PC-3 (cell line): ENCODE results near the gene PLA2G4F. TPM values are rescaled to one million over a fixed set of nuclear protein-coding genes. Genes with fewer than 3 reads are reported as not detected.
A peak's percentile ranks its signal among the peaks of the same experiment; 100 is the strongest.

ENCODE experiments used
- ATAC-seq: fragments of 200-7000 bp; cut with Tn5 transposase; 2 replicates; pipeline ENCODE4 v1.9.1; 2020; ENCODE audit warnings: mild to moderate bottlenecking, moderate library complexity
- BruUV-seq: library from RNA; stranded (reverse); fragments of 400-500 nt; replicated peaks from 2 replicates; lab custom pipeline; 2021; lab: Mats Ljungman, UMichigan
- CTCF ChIA-PET: fragments of 300-600 bp; sonication (Branson Sonifier 250); formaldehyde crosslinking; loops from one replicate; lab custom pipeline; 2022; ENCODE audit warnings: antibody characterized with exemption; lab: Charles Lee
- POLR2A ChIA-PET: fragments of 300-600 bp; sonication (Branson Sonifier 250); formaldehyde crosslinking; loops from one replicate; lab custom pipeline; 2022; ENCODE audit warnings: antibody characterized with exemption; ENCODE audit not compliant: unreplicated experiment; lab: Charles Lee
- DNase-seq: peaks from one replicate; pipeline ENCODE4 v3.0.0-alpha.2; 2015
- H2AFZ ChIP-seq: fragments of 300-600 bp; sonication (generic); 2 replicates; pipeline ENCODE4 v1.6.0; 2016; ENCODE audit warnings: antibody characterized with exemption, low read length
- H3F3A ChIP-seq: fragments of 300-600 bp; sonication (generic); one replicate; pipeline ENCODE4 v1.6.0; 2017; ENCODE audit warnings: antibody characterized with exemption, low read length, control low read depth, mild to moderate bottlenecking; ENCODE audit not compliant: unreplicated experiment
- H3K27ac ChIP-seq: fragments of 300-600 bp; sonication (generic); 2 replicates; pipeline ENCODE4 v1.5.1; 2016; ENCODE audit warnings: mild to moderate bottlenecking, low read length
- H3K27me3 ChIP-seq: fragments of 300-600 bp; sonication (generic); 2 replicates; pipeline ENCODE4 v1.6.1; 2016; ENCODE audit warnings: low read length, mixed read lengths
- H3K36me3 ChIP-seq: fragments of 300-600 bp; sonication (generic); 2 replicates; pipeline ENCODE4 v1.6.1; 2016; ENCODE audit warnings: low read depth, mixed run types, low read length, mixed read lengths
- H3K4me1 ChIP-seq: fragments of 300-600 bp; sonication (generic); 2 replicates; pipeline ENCODE4 v1.5.1; 2016; ENCODE audit warnings: low read length; ENCODE audit not compliant: insufficient read depth
- H3K4me2 ChIP-seq: fragments of 300-600 bp; sonication (generic); 2 replicates; pipeline ENCODE4 v1.6.0; 2016; ENCODE audit warnings: low read length
- H3K4me3 ChIP-seq: fragments of 300-600 bp; sonication (generic); 2 replicates; pipeline ENCODE4 v1.5.1; 2016; ENCODE audit warnings: mild to moderate bottlenecking, low read length, mixed read lengths
- H3K79me2 ChIP-seq: fragments of 300-600 bp; sonication (generic); 2 replicates; pipeline ENCODE4 v1.6.1; 2017; ENCODE audit warnings: low read length, mixed read lengths
- H3K9ac ChIP-seq: fragments of 300-600 bp; sonication (generic); 2 replicates; pipeline ENCODE4 v1.6.0; 2016; ENCODE audit warnings: mild to moderate bottlenecking, low read length
- H3K9me2 ChIP-seq: fragments of 300-600 bp; sonication (generic); replicated peaks from 2 replicates; pipeline ENCODE4 v1.6.1; 2016; ENCODE audit warnings: mixed run types, low read length, mixed read lengths
- H3K9me3 ChIP-seq: fragments of 300-600 bp; sonication (generic); 2 replicates; pipeline ENCODE4 v1.6.1; 2016; ENCODE audit warnings: low read length, mixed read lengths
- H4K20me1 ChIP-seq: fragments of 300-600 bp; sonication (generic); 2 replicates; pipeline ENCODE4 v1.6.1; 2016; ENCODE audit warnings: low read length, mixed read lengths
- CTCF ChIP-seq: fragments of 300-600 bp; sonication (generic); conservative IDR thresholded peaks from 2 replicates; pipeline ENCODE4 v1.5.1; 2017; ENCODE audit warnings: antibody characterized with exemption, low read depth, mild to moderate bottlenecking, low read length
- EZH2 ChIP-seq: fragments of 300-600 bp; sonication (generic); IDR thresholded peaks from one replicate; pipeline ENCODE4 v1.6.1; 2017; ENCODE audit warnings: antibody characterized with exemption, mild to moderate bottlenecking, low read length; ENCODE audit not compliant: unreplicated experiment
- EZH2phosphoT487 ChIP-seq: fragments of 300-600 bp; sonication (generic); IDR thresholded peaks from 2 replicates; pipeline ENCODE4 v1.6.1; 2018; ENCODE audit warnings: mild to moderate bottlenecking, antibody characterized with exemption, low read length, borderline replicate concordance
- intact Hi-C: fragments of 100-400 bp; cut with micrococcal nuclease; formaldehyde crosslinking; loops from 2 replicates; pipeline ENCODE4 v1.9.0; 2023
- microRNA-seq: library from miRNA; unstranded; fragments of <30 nt; microRNA quantifications from one replicate; pipeline ENCODE4 v1.1.0, GENCODE V29; 2020; ENCODE audit not compliant: unreplicated experiment
- total RNA-seq: library from RNA; depleted of rRNA; stranded (reverse); fragments of >200 nt; gene quantifications from 2 replicates; pipeline ENCODE4 v1.2.3, GENCODE V29; 2014; rRNA removed

The PLA2G4F gene
- total RNA-seq, 1 experiment from 2014 or later = 5.8 TPM

- BruUV-seq = no TSS peak
- no peaks in the 10 kb centered on the region for H3K27me3 ChIP-seq
- no peaks in the 10 kb centered on the region for H4K20me1 ChIP-seq
- H3K9ac ChIP-seq = no peak overlapping the region
- H3K4me3 ChIP-seq = no peak overlapping the region
- H3K27ac ChIP-seq = no peak overlapping the region
- no peak overlapping the region for H3K4me2 ChIP-seq
- POLR2A ChIA-PET = no interaction called here
- H3K36me3 ChIP-seq = no peaks in the 10 kb centered on the region
- CTCF ChIA-PET = no interaction called here
- no peak for DNase-seq
- no peak overlapping the region for H2AFZ ChIP-seq
- H3K9me2 ChIP-seq = no peaks in the 10 kb centered on the region
- no peaks in the 10 kb centered on the region for H3K79me2 ChIP-seq
- no peak for ATAC-seq
- H3F3A ChIP-seq = no peaks in the 10 kb centered on the region
- no peaks in the 10 kb centered on the region for H3K9me3 ChIP-seq
- intact Hi-C loops = no loop called here
- no peak for TF ChIP-seq EZH2
- H3K4me1 ChIP-seq = peaks cover 29% of the 10 kb centered on the region
Measured at GRCh38 chr15:42090370-42090769, 66.1 kb downstream of the PLA2G4F start.

- no peak overlapping the region for H3K4me2 ChIP-seq
- H3K27me3 ChIP-seq = no peaks in the 10 kb centered on the region
- CTCF ChIA-PET = no interaction called here
- H3K4me1 ChIP-seq = peaks cover 33% of the 10 kb centered on the region
- no peaks in the 10 kb centered on the region for H4K20me1 ChIP-seq
- no peak overlapping the region for H3K27ac ChIP-seq
- H3K9me3 ChIP-seq = no peaks in the 10 kb centered on the region
- no peaks in the 10 kb centered on the region for H3K79me2 ChIP-seq
- TF ChIP-seq EZH2 (no peak), EZH2phosphoT487 (no peak), CTCF (no peak)
- no TSS peak for BruUV-seq
- intact Hi-C loops = no loop called here
- no peak overlapping the region for H3K9ac ChIP-seq
- H3K36me3 ChIP-seq = no peaks in the 10 kb centered on the region
- H3K4me3 ChIP-seq = no peak overlapping the region
- no peak overlapping the region for H2AFZ ChIP-seq
- no peaks in the 10 kb centered on the region for H3F3A ChIP-seq
- H3K9me2 ChIP-seq = no peaks in the 10 kb centered on the region
- ATAC-seq = no peak
- DNase-seq = no peak
- POLR2A ChIA-PET = no interaction called here
Measured at GRCh38 chr15:42089942-42090341, 66.5 kb downstream of the PLA2G4F start.

Small RNAs within 50 kb of the gene (microRNA-seq; reads per million reads assigned to microRNA genes)
- gene MIR627 = 27.1 reads per million, percentile 49 among the genes with 10 or more reads in this experiment

Other genes starting within 250 kb of the PLA2G4F start
- gene EHD4, start 184.1 kb downstream of the PLA2G4F start, total RNA-seq = 57.8 and 66.9 TPM in 2 replicates
- gene PLA2G4E, start 135.6 kb downstream of the PLA2G4F start, total RNA-seq = not detected in 2 replicates
- 0.17 and 0.55 TPM in 2 replicates for gene PLA2G4D, start 62.1 kb downstream of the PLA2G4F start, total RNA-seq
- gene VPS39, start 51.7 kb upstream of the PLA2G4F start, total RNA-seq = 28.5 and 46.4 TPM in 2 replicates
- gene GANC, start 116.6 kb upstream of the PLA2G4F start, total RNA-seq = 8.2 and 12.4 TPM in 2 replicates
- 55.8 and 56.3 TPM in 2 replicates for gene TMEM87A, start 116.8 kb upstream of the PLA2G4F start, total RNA-seq
- 0.40 TPM in 1 of 2 replicates, not detected in the other for gene CAPN3, start 202.9 kb upstream of the PLA2G4F start, total RNA-seq